ENCODE measurements around the gene CSNK1G1.

GRCh38 chr15:64251658-64252057 lies 104.3 kb downstream of the CSNK1G1 start:
- TF ChIP-seq CTCF (IDR thresholded peaks at IDR 0.05) (no peak), POLR2A (IDR thresholded peaks at IDR 0.05) (no peak)

All from uterus (tissue), 2 donors.